LNCAP (cell line): ENCODE data around the gene FTCD.

Experiments used
- TF ChIP-seq, protein P1 (sequence below): fragments of 450-650 bp; IDR thresholded peaks from 2 replicates; pipeline ENCODE4 v1.5.1; 2017; ENCODE audit warnings: mild to moderate bottlenecking

Gene FTCD

DNA sequence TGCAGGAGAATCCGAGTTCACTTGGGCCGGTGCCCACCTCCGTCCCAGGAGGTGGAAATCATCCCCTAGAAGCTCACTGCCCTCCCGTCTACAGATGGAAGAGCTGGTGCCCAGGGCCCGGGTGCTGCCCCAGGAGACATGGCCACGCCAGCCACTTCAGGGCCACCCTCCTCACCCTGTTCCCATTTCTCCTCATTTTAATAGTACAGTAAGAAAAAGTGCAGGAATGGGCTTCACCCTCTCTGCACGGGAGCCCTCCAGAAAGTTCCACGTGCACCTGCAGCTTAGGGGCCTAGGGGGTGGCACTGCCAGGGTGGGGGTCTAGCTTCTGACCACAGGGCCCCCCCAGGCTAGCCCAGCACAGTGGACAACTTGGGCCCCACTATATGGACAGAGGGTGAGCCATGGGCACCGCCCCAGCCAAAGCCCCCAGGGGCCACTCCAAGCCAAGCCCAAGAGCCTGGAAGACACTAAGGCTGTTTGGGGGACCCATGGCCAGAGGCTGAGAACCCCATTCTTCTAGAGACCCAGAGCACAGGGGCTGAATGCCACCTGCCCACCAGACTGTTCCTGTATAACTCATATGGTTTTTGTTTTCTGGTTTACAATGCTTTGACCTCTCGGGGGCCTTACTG, 3.4 kb upstream of the FTCD start:
- TF ChIP-seq, protein P1, sequence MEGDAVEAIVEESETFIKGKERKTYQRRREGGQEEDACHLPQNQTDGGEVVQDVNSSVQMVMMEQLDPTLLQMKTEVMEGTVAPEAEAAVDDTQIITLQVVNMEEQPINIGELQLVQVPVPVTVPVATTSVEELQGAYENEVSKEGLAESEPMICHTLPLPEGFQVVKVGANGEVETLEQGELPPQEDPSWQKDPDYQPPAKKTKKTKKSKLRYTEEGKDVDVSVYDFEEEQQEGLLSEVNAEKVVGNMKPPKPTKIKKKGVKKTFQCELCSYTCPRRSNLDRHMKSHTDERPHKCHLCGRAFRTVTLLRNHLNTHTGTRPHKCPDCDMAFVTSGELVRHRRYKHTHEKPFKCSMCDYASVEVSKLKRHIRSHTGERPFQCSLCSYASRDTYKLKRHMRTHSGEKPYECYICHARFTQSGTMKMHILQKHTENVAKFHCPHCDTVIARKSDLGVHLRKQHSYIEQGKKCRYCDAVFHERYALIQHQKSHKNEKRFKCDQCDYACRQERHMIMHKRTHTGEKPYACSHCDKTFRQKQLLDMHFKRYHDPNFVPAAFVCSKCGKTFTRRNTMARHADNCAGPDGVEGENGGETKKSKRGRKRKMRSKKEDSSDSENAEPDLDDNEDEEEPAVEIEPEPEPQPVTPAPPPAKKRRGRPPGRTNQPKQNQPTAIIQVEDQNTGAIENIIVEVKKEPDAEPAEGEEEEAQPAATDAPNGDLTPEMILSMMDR, result no peak

- TF ChIP-seq, protein P1, result no peak
Measured at GRCh38 chr21:46157987-46158451, 2.6 kb upstream of the FTCD start.

DNA sequence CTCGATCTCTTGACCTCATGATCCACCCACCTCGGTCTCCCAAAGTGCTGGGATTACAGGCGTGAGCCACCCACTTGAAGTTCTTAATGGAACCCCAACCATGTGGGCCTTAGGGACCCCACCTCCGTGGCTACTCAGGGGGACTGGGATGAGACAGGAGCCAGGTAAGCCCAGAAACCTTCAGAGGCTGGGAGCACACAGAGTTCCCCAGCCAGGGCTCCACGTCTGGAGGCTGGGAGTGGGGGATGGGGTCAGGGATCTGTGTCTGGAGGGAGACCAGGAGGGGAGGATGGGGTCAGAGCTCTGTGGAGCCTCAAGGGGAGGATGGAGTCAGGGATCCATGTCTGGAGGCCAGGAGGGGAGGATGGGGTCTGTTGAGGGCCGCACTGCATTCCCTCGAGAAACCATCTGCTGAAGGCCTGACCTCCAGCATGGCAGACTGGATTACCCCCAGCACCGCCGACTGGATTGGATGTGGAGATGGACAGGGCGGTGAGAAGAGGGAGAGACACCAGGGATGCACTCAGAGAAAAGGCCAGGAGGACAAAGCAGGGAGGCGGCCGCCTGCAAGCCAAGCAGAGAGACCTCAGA, 2.1 kb upstream of the FTCD start:
- TF ChIP-seq, protein P1, result no peak

DNA sequence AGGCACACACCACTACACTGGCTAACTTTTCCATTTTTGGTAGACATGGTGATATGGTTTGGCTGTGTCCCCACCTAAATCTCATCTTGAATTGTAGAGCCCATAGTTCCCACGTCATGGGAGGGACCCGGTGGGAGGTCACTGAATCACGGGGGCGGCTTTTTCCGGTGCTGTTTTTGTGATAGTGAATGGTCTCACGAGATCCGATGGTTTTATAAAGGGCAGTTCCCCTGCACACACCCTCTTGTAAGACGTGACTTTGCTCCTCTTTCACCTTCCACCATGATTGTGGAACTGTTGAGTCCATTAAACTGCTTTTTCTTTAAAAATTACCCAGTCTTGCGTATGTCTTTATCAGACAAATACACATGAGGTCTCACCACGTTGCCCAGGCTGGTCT, 1.3 kb upstream of the FTCD start:
- TF ChIP-seq, protein P1, result no peak

DNA sequence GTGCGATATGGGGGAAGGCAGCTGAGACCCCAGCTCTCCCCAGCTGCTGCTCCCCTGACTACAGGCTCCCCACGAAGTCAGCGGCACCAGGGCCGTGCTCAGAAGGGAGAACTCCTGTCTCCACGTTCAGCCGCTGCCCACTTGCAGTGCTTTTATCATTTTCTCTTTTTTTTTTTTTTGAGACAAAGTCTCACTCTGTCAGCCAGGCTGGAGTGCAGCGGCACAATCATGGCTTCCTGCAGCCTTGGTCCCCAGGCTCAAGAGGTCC, 933 bp upstream of the FTCD start:
- TF ChIP-seq, protein P1, result no peak

GRCh38 chr21:46154955-46155513, 345 bp downstream of the FTCD start:
- TF ChIP-seq, protein P1, result no peak

- TF ChIP-seq, protein P1, result no peak
Measured at GRCh38 chr21:46154155-46154954, 1.0 kb downstream of the FTCD start.
